ENCODE measurements around the gene BLID. TPM values are rescaled to one million over a fixed set of nuclear protein-coding genes. Genes with fewer than 3 reads are reported as not detected.

BLID gene
- total RNA-seq, 1 experiment from 2014 or later, result 5.7 TPM

DNA sequence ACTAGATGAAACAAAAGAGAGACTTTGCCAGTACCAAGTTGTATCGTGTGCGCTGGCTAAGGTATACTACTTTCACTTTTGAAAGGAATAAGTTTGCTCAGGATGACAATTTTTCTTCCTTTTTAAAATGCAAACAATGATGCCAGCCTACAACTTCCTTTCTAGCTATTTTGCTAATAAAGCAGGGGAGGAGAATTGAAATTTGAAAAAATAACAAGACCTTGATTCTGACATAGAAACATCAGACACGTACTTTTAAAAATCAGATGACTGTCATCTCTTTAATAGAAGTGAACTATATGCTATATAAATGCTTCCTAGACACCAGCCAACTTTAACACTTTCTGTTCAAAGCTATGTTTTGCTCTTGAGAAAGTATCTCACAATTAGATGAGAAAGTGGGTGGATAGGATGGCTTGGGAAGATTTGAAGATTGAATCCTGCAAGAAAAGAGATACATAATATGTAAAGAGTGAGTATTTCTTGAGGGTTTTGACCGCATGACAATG is 41.7 kb upstream of the BLID start:
- CTCF ChIA-PET, result interaction anchor here (0.6 kb wide), 1 partner anchor 19 kb away, joined by 3 read pairs; no protein-coding TSS in a partner anchor
- H4K20me1 ChIP-seq (ENCODE audit: low read length), result peaks cover 13% of the 10 kb centered on the region; the same call in 1 of the 2 replicates

DNA sequence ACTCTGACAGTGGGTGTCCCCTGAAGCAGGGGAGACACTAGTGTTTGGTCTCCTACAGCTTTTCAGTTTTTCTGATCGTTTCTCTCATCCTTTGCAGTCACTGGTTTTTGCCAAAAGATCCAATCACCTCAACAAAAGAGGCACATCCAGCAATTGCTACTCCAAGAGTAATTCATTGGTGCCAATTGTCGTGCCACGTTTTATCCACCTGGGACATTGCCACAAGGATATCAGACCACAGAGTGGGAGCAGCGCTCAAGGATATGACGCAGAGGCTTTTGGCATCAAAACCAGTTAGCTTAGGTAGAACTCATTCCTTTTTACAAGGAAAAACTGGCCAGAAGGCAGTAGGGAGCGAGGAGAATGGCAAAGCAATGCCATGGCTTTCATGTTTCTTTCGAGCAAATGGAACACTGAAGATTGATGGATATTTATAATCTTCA is 40.9 kb upstream of the BLID start:
- POLR2A ChIA-PET (ENCODE audit: unreplicated experiment), result interaction anchor here (0.5 to 1.1 kb wide), 5 partner anchors 8 to 705 kb away, joined by 3 to 8 read pairs (median 4); no protein-coding TSS in a partner anchor

More for the DNA sequence above, 41.7 kb upstream of the BLID start:
- no TSS peak for BruUV-seq (replicated peaks)
- H3K27ac ChIP-seq (ENCODE audit: low read length), result peak overlapping the region; percentile 99
- DNase-seq (peak; percentile 61), ATAC-seq (peak; percentile 14)
- peaks cover 46% of the 10 kb centered on the region for H3F3A ChIP-seq (ENCODE audit: low read length, unreplicated experiment)
- H3K79me2 ChIP-seq (ENCODE audit: low read length), result peaks cover 100% of the 10 kb centered on the region
- H3K4me3 ChIP-seq (ENCODE audit: low read length), result peak overlapping the region; percentile 75
- no peaks in the 10 kb centered on the region for H3K9me3 ChIP-seq (ENCODE audit: low read length)
- no peak overlapping the region for H2AFZ ChIP-seq (ENCODE audit: low read length)
- intact Hi-C loops (cut with micrococcal nuclease), result loop anchor here (1.0 to 10.0 kb wide), 6 partner anchors 10 to 500 kb away; no protein-coding TSS in a partner anchor
- TF ChIP-seq CTCF (conservative IDR thresholded peaks at IDR 0.05; ENCODE audit: low read depth, low read length) (no peak), EZH2 (IDR thresholded peaks at IDR 0.05; ENCODE audit: low read length, unreplicated experiment) (no peak), EZH2phosphoT487 (IDR thresholded peaks at IDR 0.05; ENCODE audit: borderline replicate concordance, low read length) (no peak)
- POLR2A ChIA-PET (ENCODE audit: unreplicated experiment), result interaction anchor here (0.5 to 1.1 kb wide), 5 partner anchors 11 to 338 kb away, joined by 3 to 18 read pairs (median 5); no protein-coding TSS in a partner anchor
- peaks cover 55% of the 10 kb centered on the region for H3K4me1 ChIP-seq (ENCODE audit: insufficient read depth, low read length)
- peak overlapping the region; percentile 95 for H3K4me2 ChIP-seq (ENCODE audit: low read length)
- no peaks in the 10 kb centered on the region for H3K27me3 ChIP-seq (ENCODE audit: low read length)
- H3K9ac ChIP-seq (ENCODE audit: low read length), result peak overlapping the region; percentile 99
- H3K9me2 ChIP-seq (replicated peaks; ENCODE audit: low read length), result no peaks in the 10 kb centered on the region
- H3K36me3 ChIP-seq (ENCODE audit: low read depth, low read length), result peaks cover 54% of the 10 kb centered on the region

More for the DNA sequence above, 40.9 kb upstream of the BLID start:
- H3K4me2 ChIP-seq (ENCODE audit: low read length), result peak overlapping the region; percentile 95
- H3K4me1 ChIP-seq (ENCODE audit: insufficient read depth, low read length), result peaks cover 52% of the 10 kb centered on the region
- H2AFZ ChIP-seq (ENCODE audit: low read length), result no peak overlapping the region
- H3K27me3 ChIP-seq (ENCODE audit: low read length), result no peaks in the 10 kb centered on the region
- peak overlapping the region; percentile 75 for H3K4me3 ChIP-seq (ENCODE audit: low read length)
- peak overlapping the region; percentile 99 for H3K27ac ChIP-seq (ENCODE audit: low read length)
- CTCF ChIA-PET, result interaction anchor here (0.6 kb wide), 1 partner anchor 19 kb away, joined by 3 read pairs; no protein-coding TSS in a partner anchor
- peaks cover 20% of the 10 kb centered on the region for H4K20me1 ChIP-seq (ENCODE audit: low read length)
- H3K36me3 ChIP-seq (ENCODE audit: low read depth, low read length), result peaks cover 55% of the 10 kb centered on the region
- peak overlapping the region; percentile 99 for H3K9ac ChIP-seq (ENCODE audit: low read length)
- DNase-seq, result peak; percentile 100
- peaks cover 47% of the 10 kb centered on the region for H3F3A ChIP-seq (ENCODE audit: low read length, unreplicated experiment)
- intact Hi-C loops (cut with micrococcal nuclease), result loop anchor here (1.0 to 10.0 kb wide), 6 partner anchors 10 to 500 kb away; no protein-coding TSS in a partner anchor
- peaks cover 100% of the 10 kb centered on the region for H3K79me2 ChIP-seq (ENCODE audit: low read length)
- H3K9me3 ChIP-seq (ENCODE audit: low read length), result no peaks in the 10 kb centered on the region
- peak; percentile 53 for ATAC-seq
- no peak for TF ChIP-seq EZH2phosphoT487 (IDR thresholded peaks at IDR 0.05; ENCODE audit: borderline replicate concordance, low read length)
- no peak for TF ChIP-seq EZH2 (IDR thresholded peaks at IDR 0.05; ENCODE audit: low read length, unreplicated experiment)
- no peak for TF ChIP-seq CTCF (conservative IDR thresholded peaks at IDR 0.05; ENCODE audit: low read depth, low read length)
- no peaks in the 10 kb centered on the region for H3K9me2 ChIP-seq (replicated peaks; ENCODE audit: low read length)
- BruUV-seq (replicated peaks), result no TSS peak

Data from PC-3 (cell line).